ENCODE measurements around the gene PSMD6.

The PSMD6 gene

GRCh38 chr3:64063207-64063982, 40.1 kb upstream of the PSMD6 start:
- ChIA-PET POLR2A (ENCODE audit: low non-redundant PET) (no interaction called here), CTCF (no interaction called here)
- DNase-seq (ENCODE audit: low spot score), result no peak
- TF ChIP-seq CTCF (conservative IDR thresholded peaks at IDR 0.05; ENCODE audit: low read depth), result no peak
- no peak overlapping the region for H3K27ac ChIP-seq

- POLR2A ChIA-PET (ENCODE audit: low non-redundant PET), result no interaction called here
- CTCF ChIA-PET, result no interaction called here
- DNase-seq (ENCODE audit: low spot score), result no peak
- TF ChIP-seq CTCF (conservative IDR thresholded peaks at IDR 0.05; ENCODE audit: low read depth), result no peak
- H3K27ac ChIP-seq, result no peak overlapping the region
Measured at GRCh38 chr3:64061628-64062027, 38.3 kb upstream of the PSMD6 start.

GRCh38 chr3:64059484-64060175, 36.3 kb upstream of the PSMD6 start:
- no peak for DNase-seq (ENCODE audit: low spot score)
- no peak overlapping the region for H3K27ac ChIP-seq
- TF ChIP-seq CTCF (conservative IDR thresholded peaks at IDR 0.05; ENCODE audit: low read depth), result no peak
- POLR2A ChIA-PET (ENCODE audit: low non-redundant PET), result no interaction called here
- CTCF ChIA-PET, result no interaction called here

GRCh38 chr3:64058566-64058965, 35.3 kb upstream of the PSMD6 start:
- POLR2A ChIA-PET (ENCODE audit: low non-redundant PET), result no interaction called here
- no peak overlapping the region for H3K27ac ChIP-seq
- CTCF ChIA-PET, result interaction anchor here (0.7 kb wide), 2 partner anchors 9 to 207 kb away, joined by 4 to 5 read pairs; no protein-coding TSS in a partner anchor
- no peak for DNase-seq (ENCODE audit: low spot score)
- no peak for TF ChIP-seq CTCF (conservative IDR thresholded peaks at IDR 0.05; ENCODE audit: low read depth)

- no peak for DNase-seq (ENCODE audit: low spot score)
- CTCF ChIA-PET, result interaction anchor here (0.5 kb wide), 1 partner anchor 60 kb away, joined by 3 read pairs; no protein-coding TSS in a partner anchor
- H3K27ac ChIP-seq, result no peak overlapping the region
- POLR2A ChIA-PET (ENCODE audit: low non-redundant PET), result no interaction called here
- no peak for TF ChIP-seq CTCF (conservative IDR thresholded peaks at IDR 0.05; ENCODE audit: low read depth)
Measured at GRCh38 chr3:64057231-64057630, 33.9 kb upstream of the PSMD6 start.

- no peak for TF ChIP-seq CTCF (conservative IDR thresholded peaks at IDR 0.05; ENCODE audit: low read depth)
- no peak overlapping the region for H3K27ac ChIP-seq
- peak; percentile 4 for DNase-seq (ENCODE audit: low spot score)
- CTCF ChIA-PET, result interaction anchor here (0.5 kb wide), 1 partner anchor 59 kb away, joined by 3 read pairs; no protein-coding TSS in a partner anchor
- POLR2A ChIA-PET (ENCODE audit: low non-redundant PET), result no interaction called here
Measured at GRCh38 chr3:64056606-64057180, 33.4 kb upstream of the PSMD6 start.

All from RWPE1 (cell line).